Trophoblast cell (in vitro differentiated cells and primary cell): ENCODE results near the gene HES6.
A peak's percentile ranks its signal among the peaks of the same experiment; 100 is the strongest.

Source experiments
- DNase-seq, 2 donors: peaks; one replicate each; pipeline ENCODE4 v3.0.0-alpha.2; 2016
- H2AFZ ChIP-seq: 2 replicates; pipeline ENCODE4 v1.6.1; 2013; ENCODE audit warnings: low read length, moderate library complexity, mild to moderate bottlenecking; ENCODE audit not compliant: insufficient read depth, poor library complexity
- H2AK5ac ChIP-seq: 2 replicates; pipeline ENCODE4 v1.6.1; 2013; ENCODE audit warnings: mild to moderate bottlenecking, low read length
- H2BK120ac ChIP-seq: 2 replicates; pipeline ENCODE4 v1.6.1; 2013; ENCODE audit warnings: low read length, mild to moderate bottlenecking, moderate library complexity; ENCODE audit not compliant: insufficient read depth, poor library complexity
- H2BK12ac ChIP-seq: 2 replicates; pipeline ENCODE4 v1.6.1; 2013; ENCODE audit warnings: mild to moderate bottlenecking, low read length, moderate library complexity
- H2BK5ac ChIP-seq: 2 replicates; pipeline ENCODE4 v1.6.1; 2013; ENCODE audit warnings: low read length, low read depth, moderate library complexity, mild to moderate bottlenecking; ENCODE audit not compliant: poor library complexity
- H3K14ac ChIP-seq: 2 replicates; pipeline ENCODE4 v1.6.1; 2013; ENCODE audit warnings: mild to moderate bottlenecking, low read length
- H3K18ac ChIP-seq: 2 replicates; pipeline ENCODE4 v1.6.1; 2013; ENCODE audit warnings: mild to moderate bottlenecking, low read length
- H3K23ac ChIP-seq: 2 replicates; pipeline ENCODE4 v1.6.1; 2013; ENCODE audit warnings: low read length
- H3K27ac ChIP-seq: 2 replicates; pipeline ENCODE4 v1.5.1; 2013; ENCODE audit warnings: low read depth, mild to moderate bottlenecking, inconsistent platforms, low read length, moderate library complexity
- H3K27me3 ChIP-seq: 2 replicates; pipeline ENCODE4 v1.6.1; 2013; ENCODE audit warnings: inconsistent platforms, mild to moderate bottlenecking, low read length, moderate library complexity; ENCODE audit not compliant: insufficient read depth
- H3K36me3 ChIP-seq, 2 experiments: 1 replicate in 1 of 2; 2 replicates in 1 of 2; pipeline ENCODE4 v1.6.1; 2013; ENCODE audit warnings: low read length in 2 of 2, mild to moderate bottlenecking in 2 of 2, moderate library complexity in 1 of 2; ENCODE audit not compliant: insufficient read depth in 2 of 2, control insufficient read depth in 1 of 2
- H3K4ac ChIP-seq: 2 replicates; pipeline ENCODE4 v1.6.1; 2013; ENCODE audit warnings: low read depth, mild to moderate bottlenecking, low read length, moderate library complexity
- H3K4me1 ChIP-seq, 2 experiments: 1 replicate in 1 of 2; 2 replicates in 1 of 2; pipeline ENCODE4 v1.6.1; 2013; ENCODE audit warnings: low read length in 2 of 2, mild to moderate bottlenecking in 2 of 2, moderate library complexity in 1 of 2; ENCODE audit not compliant: insufficient read depth in 2 of 2, control insufficient read depth in 1 of 2
- H3K4me2 ChIP-seq: 2 replicates; pipeline ENCODE4 v1.6.1; 2013; ENCODE audit warnings: inconsistent platforms, mild to moderate bottlenecking, low read length, moderate library complexity
- H3K4me3 ChIP-seq: 2 replicates; pipeline ENCODE4 v1.5.1; 2013; ENCODE audit warnings: mild to moderate bottlenecking, low read depth, low read length, inconsistent platforms
- H3K79me1 ChIP-seq: one replicate; pipeline ENCODE4 v1.6.1; 2013; ENCODE audit warnings: low read length
- H3K79me2 ChIP-seq: 2 replicates; pipeline ENCODE4 v1.6.1; 2013; ENCODE audit warnings: low read length, mild to moderate bottlenecking; ENCODE audit not compliant: control insufficient read depth, insufficient read depth, poor library complexity
- H3K9ac ChIP-seq: 2 replicates; pipeline ENCODE4 v1.6.1; 2013; ENCODE audit warnings: mild to moderate bottlenecking, low read length
- H3K9me3 ChIP-seq: 2 replicates; pipeline ENCODE4 v1.6.1; 2013; ENCODE audit warnings: low read depth, mild to moderate bottlenecking, control low read depth, inconsistent platforms, low read length; ENCODE audit not compliant: insufficient read depth
- H4K12ac ChIP-seq: 2 replicates; pipeline ENCODE4 v1.6.1; 2013; ENCODE audit warnings: low read depth, mild to moderate bottlenecking, low read length, moderate library complexity
- H4K8ac ChIP-seq: 2 replicates; pipeline ENCODE4 v1.6.1; 2013; ENCODE audit warnings: low read depth, mild to moderate bottlenecking, low read length, moderate library complexity
- H4K91ac ChIP-seq: one replicate; pipeline ENCODE4 v1.6.1; 2013; ENCODE audit warnings: low read depth, mild to moderate bottlenecking, low read length, moderate library complexity
- WGBS: extraction: QIAGEN DNeasy Blood & Tissue Kit; methylation state at CpG from one replicate; pipeline ENCODE4 v1.1.7; 2013; ENCODE audit warnings: missing lambda C conversion rate; ENCODE audit not compliant: insufficient read length, insufficient coverage; ENCODE audit errors: extremely low coverage; 5-methylcytosine and 5-hydroxymethylcytosine counted together

Gene HES6

DNA sequence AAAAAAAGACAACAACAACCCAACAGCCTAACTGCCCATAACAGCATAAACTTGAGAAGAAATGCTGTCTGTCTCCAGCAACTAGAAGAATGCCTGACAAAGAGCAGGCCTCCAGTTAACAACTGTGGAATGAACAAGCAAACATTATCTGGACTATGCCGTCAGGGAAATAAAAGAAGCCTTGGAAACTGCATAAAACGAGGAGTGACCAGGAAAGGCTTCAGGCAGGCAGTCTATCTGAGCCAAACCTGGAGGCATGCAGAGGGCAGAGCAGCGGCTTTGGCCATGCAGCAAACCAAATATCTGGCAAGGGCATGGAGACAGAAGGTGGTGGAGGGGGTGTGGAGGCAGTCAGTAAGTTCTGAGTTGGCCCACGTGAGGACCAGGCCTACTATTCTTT, 11.1 kb downstream of the HES6 start:
- H3K27me3 ChIP-seq = peaks cover 6% of the 10 kb centered on the region
- peak overlapping the region; percentile 1 for H3K4me2 ChIP-seq
- H3K23ac ChIP-seq = no peak overlapping the region
- H3K18ac ChIP-seq = no peak overlapping the region
- H4K91ac ChIP-seq = no peak overlapping the region
- H3K4me1 ChIP-seq = peaks cover 19 to 20% of the 10 kb centered on the region in 2 experiments
- no peak overlapping the region for H3K14ac ChIP-seq
- H2AK5ac ChIP-seq = no peak overlapping the region
- DNase-seq = no peak
- no peak overlapping the region for H3K27ac ChIP-seq
- H2BK12ac ChIP-seq = no peak overlapping the region
- no peak overlapping the region for H2BK120ac ChIP-seq
- no peaks in the 10 kb centered on the region for H3K9me3 ChIP-seq
- H2AFZ ChIP-seq = no peak overlapping the region
- H3K79me2 ChIP-seq = no peaks in the 10 kb centered on the region
- no peak overlapping the region for H3K4me3 ChIP-seq
- no peaks in the 10 kb centered on the region for H3K79me1 ChIP-seq
- H3K9ac ChIP-seq = no peak overlapping the region
- WGBS = no CpG with 5 or more reads among the region's 4 CpGs
- H2BK5ac ChIP-seq = no peak overlapping the region
- H4K12ac ChIP-seq = no peak overlapping the region
- H3K36me3 ChIP-seq = no peaks in the 10 kb centered on the region
- H4K8ac ChIP-seq = no peak overlapping the region
- no peak overlapping the region for H3K4ac ChIP-seq

DNA sequence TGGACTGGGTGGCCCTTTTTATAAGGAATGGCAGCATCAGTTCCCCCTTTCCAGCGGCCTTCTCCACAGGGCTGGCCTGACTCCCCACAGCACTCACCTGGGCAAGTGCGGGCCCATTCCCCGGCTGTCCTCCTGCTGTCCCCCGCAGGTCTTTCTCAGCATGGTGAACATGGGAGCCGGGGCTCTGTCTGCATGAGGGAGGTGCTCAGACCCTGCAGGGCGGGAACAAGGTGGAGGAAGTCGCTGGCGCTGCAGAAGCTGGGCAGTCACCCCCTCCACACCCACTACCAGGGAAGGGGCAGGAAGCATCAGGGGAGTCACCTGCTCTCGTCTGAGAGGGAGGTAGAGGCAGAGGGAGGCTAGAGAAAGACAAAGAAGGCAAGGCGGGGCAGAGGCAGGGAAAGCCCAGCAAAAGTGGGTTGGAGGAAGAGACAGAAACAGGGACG, 12.2 kb downstream of the HES6 start:
- Histone ChIP-seq H3K9me3 (no peaks in the 10 kb centered on the region), H3K4me3 (no peak overlapping the region), H2AFZ (no peak overlapping the region), H4K91ac (no peak overlapping the region), H3K79me1 (no peaks in the 10 kb centered on the region), H2BK12ac (peak overlapping the region; percentile 19), H4K12ac (no peak overlapping the region), H3K4me1 (peaks cover 19 to 20% of the 10 kb centered on the region in 2 experiments), H3K18ac (no peak overlapping the region), H3K27me3 (peaks cover 6% of the 10 kb centered on the region), H3K36me3 (no peaks in the 10 kb centered on the region), H3K4ac (no peak overlapping the region), H3K4me2 (no peak overlapping the region), H3K27ac (no peak overlapping the region), H2BK120ac (no peak overlapping the region), H2BK5ac (no peak overlapping the region), H3K23ac (no peak overlapping the region), H4K8ac (no peak overlapping the region), H3K79me2 (no peaks in the 10 kb centered on the region), H2AK5ac (peak overlapping the region; percentile 4), H3K14ac (no peak overlapping the region), H3K9ac (no peak overlapping the region)
- DNase-seq = no peak
- no CpG with 5 or more reads among the region's 11 CpGs for WGBS

DNA sequence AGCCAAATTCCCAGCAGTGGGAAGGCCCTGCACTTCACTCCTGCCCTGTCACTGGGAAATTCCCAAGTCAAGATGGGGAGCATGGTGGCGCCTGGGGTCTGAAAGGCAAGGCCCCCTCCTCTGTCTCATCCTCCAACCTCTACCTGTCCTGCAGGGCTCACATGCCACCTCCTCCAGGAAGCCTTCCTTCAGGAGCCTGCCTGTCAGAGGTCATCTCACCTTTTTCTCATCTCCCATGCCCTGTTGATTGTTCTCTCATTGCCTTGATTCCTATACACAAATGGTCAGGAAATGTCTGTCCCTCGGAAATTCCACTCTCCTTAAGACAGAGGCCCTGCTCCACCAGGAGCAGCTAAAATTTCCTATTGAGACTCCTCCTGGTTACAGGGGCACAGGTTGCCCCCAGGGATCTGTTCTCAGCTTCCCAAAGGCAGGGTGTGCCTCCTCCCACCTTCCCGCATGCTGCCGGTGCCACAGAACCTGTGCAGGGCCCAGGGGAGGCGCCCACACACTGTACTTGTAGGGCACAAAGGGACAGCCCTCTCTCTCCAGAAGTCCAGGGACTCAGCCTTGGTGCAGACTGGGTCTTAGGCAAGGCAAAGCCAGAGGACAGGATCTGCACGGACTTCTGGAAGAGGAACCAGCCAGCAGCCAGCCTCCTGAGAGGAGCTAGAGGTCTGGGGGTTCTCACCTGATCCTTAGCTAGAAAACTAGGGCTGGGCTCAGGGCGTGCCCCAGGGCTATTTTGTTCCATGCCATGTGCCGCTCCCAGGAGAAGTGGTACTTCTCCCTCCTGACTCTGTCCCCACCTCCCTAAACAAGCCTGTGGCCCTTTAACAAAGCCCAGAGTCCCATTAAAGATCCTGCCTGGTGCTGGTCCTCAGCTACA, 12.9 kb downstream of the HES6 start:
- no peak overlapping the region for H2BK120ac ChIP-seq
- no CpG with 5 or more reads among the region's 8 CpGs for WGBS

DNA sequence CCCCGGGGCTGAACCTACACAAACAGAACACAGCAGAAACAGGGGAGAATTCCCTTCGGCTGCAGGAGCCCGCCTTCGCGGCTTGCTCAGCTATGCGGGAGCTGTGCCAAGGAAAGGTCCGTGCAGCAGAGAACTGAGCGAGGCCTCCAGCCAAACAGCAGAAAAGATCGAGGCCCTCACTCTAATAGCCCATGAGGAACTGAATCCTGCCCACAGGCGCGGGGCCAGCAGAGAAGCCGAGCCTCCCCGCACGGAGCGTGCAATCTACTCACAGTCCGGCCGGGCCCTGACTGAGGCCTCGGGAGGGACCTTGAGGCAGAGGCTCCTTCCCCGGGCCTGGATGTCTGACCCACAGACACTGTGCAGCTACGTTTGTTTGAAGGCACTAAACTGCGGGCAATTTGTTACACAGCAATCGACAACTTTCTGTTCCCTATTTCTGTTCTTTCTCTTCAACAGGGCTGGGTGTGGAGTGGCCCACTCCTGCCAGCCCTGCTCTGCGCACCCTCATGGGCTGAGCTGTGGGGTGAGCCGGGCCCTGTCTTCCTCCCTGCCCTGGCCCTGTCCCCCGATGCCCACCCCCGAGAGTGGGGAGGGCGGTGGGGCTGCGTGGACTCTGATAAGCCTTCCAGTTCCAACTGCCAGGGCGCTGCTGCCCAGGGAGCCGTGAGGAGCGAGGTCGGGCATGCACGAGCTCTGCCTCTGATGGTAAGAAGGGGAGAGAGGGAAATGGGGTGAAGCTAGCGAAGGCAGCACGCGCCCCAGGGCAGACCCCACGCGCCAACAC, 13.7 kb downstream of the HES6 start:
- DNase-seq = no peak
- H4K91ac ChIP-seq = no peak overlapping the region
- no peak overlapping the region for H2AFZ ChIP-seq
- no peak overlapping the region for H3K23ac ChIP-seq
- H4K12ac ChIP-seq = no peak overlapping the region
- peaks cover 3% of the 10 kb centered on the region for H3K27me3 ChIP-seq
- H3K36me3 ChIP-seq = no peaks in the 10 kb centered on the region
- H3K18ac ChIP-seq = no peak overlapping the region
- no CpG with 5 or more reads among the region's 38 CpGs for WGBS
- H2BK5ac ChIP-seq = no peak overlapping the region
- H2BK12ac ChIP-seq = no peak overlapping the region
- H3K27ac ChIP-seq = no peak overlapping the region
- H3K4me2 ChIP-seq = no peak overlapping the region
- no peaks in the 10 kb centered on the region for H3K9me3 ChIP-seq
- H2AK5ac ChIP-seq = no peak overlapping the region
- H3K79me2 ChIP-seq = no peaks in the 10 kb centered on the region
- no peak overlapping the region for H4K8ac ChIP-seq
- H3K14ac ChIP-seq = no peak overlapping the region
- H3K4ac ChIP-seq = no peak overlapping the region
- peaks cover 15 to 18% of the 10 kb centered on the region in 2 experiments for H3K4me1 ChIP-seq
- no peaks in the 10 kb centered on the region for H3K79me1 ChIP-seq
- no peak overlapping the region for H3K9ac ChIP-seq
- H2BK120ac ChIP-seq = no peak overlapping the region
- H3K4me3 ChIP-seq = no peak overlapping the region

More for the DNA sequence above, 12.9 kb downstream of the HES6 start:
- no peaks in the 10 kb centered on the region for H3K36me3 ChIP-seq
- no peaks in the 10 kb centered on the region for H3K79me2 ChIP-seq
- H2AK5ac ChIP-seq = no peak overlapping the region
- H2AFZ ChIP-seq = no peak overlapping the region
- H4K8ac ChIP-seq = no peak overlapping the region
- no peak overlapping the region for H2BK12ac ChIP-seq
- H3K4me2 ChIP-seq = no peak overlapping the region
- no peak overlapping the region for H3K14ac ChIP-seq
- no peak overlapping the region for H4K12ac ChIP-seq
- no peak overlapping the region for H3K18ac ChIP-seq
- H3K23ac ChIP-seq = no peak overlapping the region
- no peak overlapping the region for H4K91ac ChIP-seq
- H3K9ac ChIP-seq = no peak overlapping the region
- H3K4ac ChIP-seq = no peak overlapping the region
- no peak overlapping the region for H2BK5ac ChIP-seq
- peaks cover 6% of the 10 kb centered on the region for H3K27me3 ChIP-seq
- no peaks in the 10 kb centered on the region for H3K79me1 ChIP-seq
- no peak overlapping the region for H3K4me3 ChIP-seq
- no peaks in the 10 kb centered on the region for H3K9me3 ChIP-seq
- H3K4me1 ChIP-seq = peaks cover 19 to 20% of the 10 kb centered on the region in 2 experiments
- no peak for DNase-seq
- H3K27ac ChIP-seq = no peak overlapping the region
